Measurements from ENCODE around the gene DSTN.

DNA sequence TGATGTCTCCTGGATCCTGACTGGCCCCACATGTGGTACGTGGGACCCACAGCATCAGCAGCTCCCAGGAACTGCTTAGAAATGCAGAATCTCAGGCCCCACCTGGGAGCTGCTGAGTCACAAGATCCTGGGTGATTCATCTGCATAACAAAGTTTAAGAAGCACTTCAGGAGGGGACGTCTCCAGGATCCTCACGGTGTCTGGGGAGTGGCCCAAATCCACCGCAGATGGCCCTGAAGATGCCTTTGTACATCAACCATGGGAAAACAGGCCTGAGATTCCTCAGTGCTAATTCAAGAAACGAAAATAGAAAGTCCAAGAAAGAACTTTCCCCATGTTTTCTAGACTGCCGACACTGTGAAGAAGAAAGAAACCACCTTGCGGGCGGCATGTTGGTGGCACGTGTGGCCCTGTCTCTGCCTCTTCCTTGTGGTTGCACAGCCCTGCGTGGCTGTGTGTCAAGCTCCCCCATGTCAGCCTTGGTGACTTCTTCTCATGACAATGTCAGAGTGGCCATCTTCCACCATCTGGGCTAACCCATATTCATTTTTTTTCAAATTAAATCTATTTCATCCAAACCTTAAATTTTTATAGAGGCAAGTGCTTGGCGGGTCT is 86.1 kb downstream of the DSTN start:
- TF ChIP-seq, protein P1, sequence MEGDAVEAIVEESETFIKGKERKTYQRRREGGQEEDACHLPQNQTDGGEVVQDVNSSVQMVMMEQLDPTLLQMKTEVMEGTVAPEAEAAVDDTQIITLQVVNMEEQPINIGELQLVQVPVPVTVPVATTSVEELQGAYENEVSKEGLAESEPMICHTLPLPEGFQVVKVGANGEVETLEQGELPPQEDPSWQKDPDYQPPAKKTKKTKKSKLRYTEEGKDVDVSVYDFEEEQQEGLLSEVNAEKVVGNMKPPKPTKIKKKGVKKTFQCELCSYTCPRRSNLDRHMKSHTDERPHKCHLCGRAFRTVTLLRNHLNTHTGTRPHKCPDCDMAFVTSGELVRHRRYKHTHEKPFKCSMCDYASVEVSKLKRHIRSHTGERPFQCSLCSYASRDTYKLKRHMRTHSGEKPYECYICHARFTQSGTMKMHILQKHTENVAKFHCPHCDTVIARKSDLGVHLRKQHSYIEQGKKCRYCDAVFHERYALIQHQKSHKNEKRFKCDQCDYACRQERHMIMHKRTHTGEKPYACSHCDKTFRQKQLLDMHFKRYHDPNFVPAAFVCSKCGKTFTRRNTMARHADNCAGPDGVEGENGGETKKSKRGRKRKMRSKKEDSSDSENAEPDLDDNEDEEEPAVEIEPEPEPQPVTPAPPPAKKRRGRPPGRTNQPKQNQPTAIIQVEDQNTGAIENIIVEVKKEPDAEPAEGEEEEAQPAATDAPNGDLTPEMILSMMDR (IDR thresholded peaks at IDR 0.05; ENCODE audit: insufficient read depth, low read length) = no peak
- no peak for TF ChIP-seq POLR2AphosphoS5 (IDR thresholded peaks at IDR 0.05; ENCODE audit: low read depth)
- no peak for TF ChIP-seq GABPA (IDR thresholded peaks at IDR 0.05; ENCODE audit: low read depth)

Measured in HL-60 (cell line).